Transverse colon (tissue), 4 donors: Measurements from ENCODE around the gene PCCA.

Experiments used
- CTCF ChIP-seq, 5 experiments: fragments of 200-600 bp in 3 of 5; fragments of 450-650 bp in 2 of 5; sonication (generic) in 3 of 5; IDR thresholded peaks; 1 replicate in 2 of 5; 2 replicates in 3 of 5; pipeline ENCODE4 v1.5.1; 2016 to 2017; ENCODE audit warnings: antibody characterized with exemption in 5 of 5, inconsistent platforms in 3 of 5, mild to moderate bottlenecking in 2 of 5, moderate library complexity in 1 of 5
- POLR2AphosphoS5 ChIP-seq, 3 donors: sonication (generic); formaldehyde crosslinking; IDR thresholded peaks; one replicate each; pipeline ENCODE4 v1.6.1; 2016; ENCODE audit warnings: antibody characterized with exemption in 3 of 3

DNA sequence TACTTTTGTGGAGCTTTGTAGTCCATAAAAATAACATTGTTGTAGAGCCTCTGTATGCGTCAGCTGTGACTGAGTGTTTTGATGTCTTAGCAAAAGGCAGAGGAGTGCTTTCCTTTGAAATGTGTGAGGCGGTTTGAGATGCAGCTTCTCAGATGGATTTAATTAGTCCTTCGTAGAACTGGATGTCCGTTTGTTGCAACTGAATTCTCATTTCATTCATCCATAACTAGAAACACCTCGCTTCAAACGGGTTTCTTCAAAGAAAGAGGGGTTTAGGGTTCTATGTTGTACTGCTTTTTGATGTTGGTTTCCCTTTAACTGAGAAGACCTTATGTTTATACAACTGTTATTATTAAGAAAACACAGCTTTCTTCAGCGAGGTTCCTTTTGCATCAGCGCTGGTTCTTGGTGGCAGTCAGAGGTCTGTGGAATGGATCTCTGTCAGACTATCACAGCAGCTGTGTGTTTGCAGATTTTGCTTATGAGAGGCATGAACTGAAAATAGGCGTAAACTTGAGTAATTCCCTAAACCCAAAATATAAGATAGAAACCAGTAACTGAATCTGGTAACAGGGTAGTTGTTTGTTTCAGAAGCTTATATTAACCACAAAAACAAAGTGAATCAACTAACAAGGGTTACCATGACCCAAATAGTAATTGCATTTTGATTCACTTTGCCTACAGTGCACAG is 305.3 kb downstream of the PCCA start:
- TF ChIP-seq CTCF (IDR thresholded peaks at IDR 0.05) (no peak), POLR2AphosphoS5 (IDR thresholded peaks at IDR 0.05) (no peak)
